ENCODE measurements around the gene IDH2.

IDH2 gene

DNA sequence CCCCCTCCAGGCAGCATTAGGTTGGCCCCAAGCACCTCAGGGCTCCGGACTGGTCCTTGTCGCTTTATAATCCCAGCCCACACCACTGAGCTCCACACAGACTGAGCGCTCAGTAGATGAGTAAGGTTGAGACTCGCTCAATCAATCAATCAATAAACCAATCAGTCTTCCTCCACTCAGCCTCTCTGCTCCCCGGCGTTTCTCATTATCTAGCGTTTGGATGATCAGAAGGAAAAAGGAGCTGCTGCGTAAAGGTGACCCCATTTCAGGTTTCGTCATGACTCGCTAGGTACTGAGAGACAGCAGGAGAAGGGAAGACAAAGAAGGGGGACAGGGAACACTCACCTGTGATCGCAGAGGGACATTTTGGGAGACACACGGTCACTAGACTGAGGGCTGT is 59.9 kb downstream of the IDH2 start:
- Histone ChIP-seq H3K36me3 (no peaks in the 10 kb centered on the region), H3K27me3 (no peaks in the 10 kb centered on the region), H3K4me3 (ENCODE audit: low read depth, low read length) (no peak overlapping the region), H3K4me1 (peaks cover 11% of the 10 kb centered on the region), H3K9me3 (no peaks in the 10 kb centered on the region)
- DNase-seq = no peak
- TF ChIP-seq, protein P1, sequence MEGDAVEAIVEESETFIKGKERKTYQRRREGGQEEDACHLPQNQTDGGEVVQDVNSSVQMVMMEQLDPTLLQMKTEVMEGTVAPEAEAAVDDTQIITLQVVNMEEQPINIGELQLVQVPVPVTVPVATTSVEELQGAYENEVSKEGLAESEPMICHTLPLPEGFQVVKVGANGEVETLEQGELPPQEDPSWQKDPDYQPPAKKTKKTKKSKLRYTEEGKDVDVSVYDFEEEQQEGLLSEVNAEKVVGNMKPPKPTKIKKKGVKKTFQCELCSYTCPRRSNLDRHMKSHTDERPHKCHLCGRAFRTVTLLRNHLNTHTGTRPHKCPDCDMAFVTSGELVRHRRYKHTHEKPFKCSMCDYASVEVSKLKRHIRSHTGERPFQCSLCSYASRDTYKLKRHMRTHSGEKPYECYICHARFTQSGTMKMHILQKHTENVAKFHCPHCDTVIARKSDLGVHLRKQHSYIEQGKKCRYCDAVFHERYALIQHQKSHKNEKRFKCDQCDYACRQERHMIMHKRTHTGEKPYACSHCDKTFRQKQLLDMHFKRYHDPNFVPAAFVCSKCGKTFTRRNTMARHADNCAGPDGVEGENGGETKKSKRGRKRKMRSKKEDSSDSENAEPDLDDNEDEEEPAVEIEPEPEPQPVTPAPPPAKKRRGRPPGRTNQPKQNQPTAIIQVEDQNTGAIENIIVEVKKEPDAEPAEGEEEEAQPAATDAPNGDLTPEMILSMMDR (IDR thresholded peaks at IDR 0.05; ENCODE audit: low read depth, low read length) = no peak

DNA sequence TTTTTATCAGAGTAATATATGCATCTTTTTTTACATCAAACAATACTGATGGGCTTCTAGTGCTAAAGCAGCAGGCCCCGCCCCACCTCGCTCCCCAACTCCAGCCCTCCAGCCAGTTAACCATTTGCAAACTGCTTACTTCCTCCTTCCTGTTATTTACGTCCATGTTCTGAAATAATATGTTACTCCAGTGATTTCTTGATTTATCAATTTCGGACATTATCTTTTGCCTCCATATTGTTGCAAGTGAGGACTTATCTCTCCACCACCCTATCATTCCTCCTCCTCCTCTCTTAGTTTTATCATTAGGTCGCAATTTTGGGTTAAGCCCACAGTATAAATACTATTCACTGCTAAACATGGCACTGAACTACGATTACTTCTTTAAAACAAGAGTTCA is 61.6 kb downstream of the IDH2 start:
- no peaks in the 10 kb centered on the region for H3K36me3 ChIP-seq
- TF ChIP-seq, protein P1 (IDR thresholded peaks at IDR 0.05; ENCODE audit: low read depth, low read length) = no peak
- H3K4me3 ChIP-seq (ENCODE audit: low read depth, low read length) = no peak overlapping the region
- no peak for DNase-seq
- H3K4me1 ChIP-seq = peaks cover 12% of the 10 kb centered on the region
- no peaks in the 10 kb centered on the region for H3K27me3 ChIP-seq
- H3K9me3 ChIP-seq = no peaks in the 10 kb centered on the region

DNA sequence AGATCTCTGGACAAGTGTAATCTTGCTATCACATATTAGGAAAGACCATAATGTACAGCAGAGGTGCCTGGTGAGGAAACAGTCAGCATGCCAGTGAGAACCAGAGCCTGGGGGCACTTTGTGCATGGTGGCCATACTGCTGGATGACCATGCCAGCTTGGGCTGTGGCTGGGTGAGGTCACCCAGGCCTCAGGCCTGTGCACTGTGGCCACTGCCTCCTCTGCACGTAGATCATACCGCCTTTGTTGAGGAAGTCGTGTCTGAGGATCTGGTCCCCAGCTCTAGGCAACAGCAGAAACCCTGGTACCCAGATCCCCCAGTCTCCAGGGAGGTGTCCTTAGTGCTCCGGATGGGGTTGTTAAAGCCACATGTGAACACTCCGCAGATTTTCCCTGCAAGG is 62.3 kb downstream of the IDH2 start:
- no peaks in the 10 kb centered on the region for H3K36me3 ChIP-seq
- peaks cover 12% of the 10 kb centered on the region for H3K4me1 ChIP-seq

DNA sequence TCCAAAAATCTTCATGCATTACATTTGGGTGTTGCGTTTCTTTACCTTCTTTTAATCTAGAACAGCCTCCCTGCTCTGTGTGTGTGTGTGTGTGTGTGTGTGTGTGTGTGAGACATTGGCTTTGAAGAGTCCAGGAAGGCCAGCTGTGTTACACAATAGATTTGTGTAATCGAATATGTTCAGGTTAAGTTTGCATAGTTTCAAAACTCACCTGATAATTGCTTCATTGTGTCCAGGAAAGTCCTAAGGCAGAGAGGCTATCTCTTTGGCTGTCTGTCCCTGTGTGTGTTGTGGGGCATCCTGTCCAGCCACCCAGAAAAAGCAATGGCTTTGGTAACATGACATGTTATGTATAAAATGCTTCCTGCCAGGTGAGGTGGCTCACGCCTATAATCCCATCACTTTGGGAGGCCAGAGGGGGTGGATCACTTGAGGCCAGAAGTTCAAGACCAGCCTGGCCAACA is 63.6 kb downstream of the IDH2 start:
- peaks cover 12% of the 10 kb centered on the region for H3K4me1 ChIP-seq
- no peak for DNase-seq
- no peaks in the 10 kb centered on the region for H3K27me3 ChIP-seq

More for the DNA sequence above, 62.3 kb downstream of the IDH2 start:
- no peak overlapping the region for H3K4me3 ChIP-seq (ENCODE audit: low read depth, low read length)
- TF ChIP-seq, protein P1 (IDR thresholded peaks at IDR 0.05; ENCODE audit: low read depth, low read length) = no peak
- no peak for DNase-seq
- no peaks in the 10 kb centered on the region for H3K27me3 ChIP-seq
- no peaks in the 10 kb centered on the region for H3K9me3 ChIP-seq

DNA sequence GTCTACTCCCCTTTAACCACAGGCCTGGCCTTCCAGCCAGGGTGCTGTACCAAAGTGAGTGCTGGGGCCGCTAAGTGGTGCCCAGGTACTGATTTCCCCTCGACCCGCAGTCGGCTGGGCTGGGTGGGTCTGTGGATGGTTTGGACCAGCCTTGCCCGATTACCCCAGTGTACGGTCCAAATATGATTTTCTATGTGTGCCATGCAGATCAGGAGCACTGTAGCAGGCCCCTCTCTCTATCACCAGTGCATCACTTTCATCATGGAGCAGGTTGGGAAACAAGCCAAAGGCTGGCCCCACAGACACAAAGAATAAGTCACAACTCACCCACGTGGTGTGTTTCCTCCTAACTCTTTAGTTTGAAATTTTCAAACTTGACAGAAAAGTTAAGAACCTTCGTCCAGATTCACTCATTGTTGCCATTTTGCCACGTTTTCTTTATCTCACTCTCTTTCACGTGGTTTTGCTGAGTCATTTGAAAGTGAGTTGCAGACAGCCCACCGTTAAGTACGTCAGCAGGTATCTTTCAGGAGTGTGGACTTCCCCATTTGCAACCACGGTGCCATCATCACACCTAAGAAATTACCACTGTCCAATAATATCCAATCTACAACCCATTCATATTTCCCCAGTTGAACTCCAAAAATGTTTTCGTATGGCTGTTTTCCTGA is 64.2 kb downstream of the IDH2 start:
- TF ChIP-seq, protein P1 (IDR thresholded peaks at IDR 0.05; ENCODE audit: low read depth, low read length) = no peak
- Histone ChIP-seq H3K4me1 (peaks cover 12% of the 10 kb centered on the region), H3K9me3 (no peaks in the 10 kb centered on the region), H3K4me3 (ENCODE audit: low read depth, low read length) (no peak overlapping the region), H3K36me3 (no peaks in the 10 kb centered on the region), H3K27me3 (no peaks in the 10 kb centered on the region)
- no peak for DNase-seq

More for the DNA sequence above, 63.6 kb downstream of the IDH2 start:
- Histone ChIP-seq H3K9me3 (no peaks in the 10 kb centered on the region), H3K36me3 (no peaks in the 10 kb centered on the region), H3K4me3 (ENCODE audit: low read depth, low read length) (no peak overlapping the region)
- TF ChIP-seq, protein P1 (IDR thresholded peaks at IDR 0.05; ENCODE audit: low read depth, low read length) = no peak

DNA sequence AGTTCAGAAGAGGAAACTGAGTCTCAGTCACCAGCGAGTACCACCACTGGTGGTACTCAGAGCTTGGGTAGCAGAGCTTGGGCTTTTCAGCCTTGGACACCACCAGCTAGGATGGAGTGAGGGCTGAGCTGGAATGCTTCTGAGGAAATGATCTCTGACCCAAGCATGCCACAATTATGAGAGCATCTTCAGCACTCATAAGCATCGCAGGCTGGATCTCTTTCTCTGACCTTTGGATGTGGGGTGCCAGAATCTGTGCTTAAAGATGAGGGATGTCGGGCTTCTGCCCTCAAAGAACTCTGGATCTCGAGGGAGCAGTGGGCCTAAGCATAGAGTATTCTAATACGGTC is 64.8 kb downstream of the IDH2 start:
- Histone ChIP-seq H3K27me3 (no peaks in the 10 kb centered on the region), H3K9me3 (no peaks in the 10 kb centered on the region), H3K36me3 (no peaks in the 10 kb centered on the region), H3K4me1 (peaks cover 12% of the 10 kb centered on the region), H3K4me3 (ENCODE audit: low read depth, low read length) (no peak overlapping the region)
- no peak for DNase-seq
- TF ChIP-seq, protein P1 (IDR thresholded peaks at IDR 0.05; ENCODE audit: low read depth, low read length) = no peak

All from BE2C (cell line).